DOHH2 (cell line): ENCODE data around the gene ERVK3-1.

Source experiments
- EZH2phosphoT487 ChIP-seq: fragments of 200-600 bp; sonication (generic); IDR thresholded peaks from 2 replicates; pipeline ENCODE4 v1.6.1; 2017; ENCODE audit warnings: borderline replicate concordance, mild to moderate bottlenecking, antibody characterized with exemption, low read length, moderate library complexity, mixed read lengths
- TF ChIP-seq, protein P1 (sequence below): fragments of 200-600 bp; sonication (generic); IDR thresholded peaks from one replicate; pipeline ENCODE4 v1.5.1; 2014; ENCODE audit warnings: antibody characterized with exemption, mild to moderate bottlenecking, low read depth, low read length; ENCODE audit not compliant: poor library complexity, severe bottlenecking

DNA sequence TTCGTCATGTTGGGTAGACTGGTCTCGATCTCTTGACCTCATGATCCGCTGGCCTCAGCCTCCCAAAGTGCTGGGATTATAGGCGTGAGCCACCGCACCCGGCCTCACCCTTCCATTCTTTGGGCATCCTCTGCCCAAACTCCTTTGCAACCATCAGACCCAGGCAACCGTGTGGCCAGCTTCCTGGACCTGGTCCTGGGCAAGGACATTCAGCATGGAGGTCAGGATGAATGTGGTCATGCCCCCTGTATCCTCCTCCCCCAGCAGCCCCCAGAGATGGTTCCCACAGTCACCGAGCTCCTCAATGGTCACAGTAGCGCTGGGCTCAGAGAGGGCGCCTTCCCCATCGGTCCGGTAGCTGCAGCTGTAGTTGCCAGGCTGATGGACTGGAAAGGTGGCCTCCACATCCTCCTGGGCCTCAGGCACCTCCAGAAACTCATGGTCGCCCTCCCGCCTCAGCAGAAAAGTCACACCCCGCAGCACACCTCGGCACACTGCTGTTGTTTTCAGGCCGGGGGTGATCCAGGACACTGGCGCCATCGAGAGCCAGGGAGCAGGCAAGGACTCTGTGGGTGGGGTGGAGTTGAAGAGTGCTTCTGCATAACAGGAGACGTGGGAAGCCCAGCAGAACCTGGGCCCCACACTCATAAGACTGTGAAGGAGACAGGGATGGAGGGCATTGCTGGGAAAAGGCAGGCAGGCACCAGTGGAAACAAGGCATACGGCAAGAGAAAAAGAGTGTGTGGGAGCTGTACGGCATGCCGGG is 47.0 kb downstream of the ERVK3-1 start:
- TF ChIP-seq, protein P1, sequence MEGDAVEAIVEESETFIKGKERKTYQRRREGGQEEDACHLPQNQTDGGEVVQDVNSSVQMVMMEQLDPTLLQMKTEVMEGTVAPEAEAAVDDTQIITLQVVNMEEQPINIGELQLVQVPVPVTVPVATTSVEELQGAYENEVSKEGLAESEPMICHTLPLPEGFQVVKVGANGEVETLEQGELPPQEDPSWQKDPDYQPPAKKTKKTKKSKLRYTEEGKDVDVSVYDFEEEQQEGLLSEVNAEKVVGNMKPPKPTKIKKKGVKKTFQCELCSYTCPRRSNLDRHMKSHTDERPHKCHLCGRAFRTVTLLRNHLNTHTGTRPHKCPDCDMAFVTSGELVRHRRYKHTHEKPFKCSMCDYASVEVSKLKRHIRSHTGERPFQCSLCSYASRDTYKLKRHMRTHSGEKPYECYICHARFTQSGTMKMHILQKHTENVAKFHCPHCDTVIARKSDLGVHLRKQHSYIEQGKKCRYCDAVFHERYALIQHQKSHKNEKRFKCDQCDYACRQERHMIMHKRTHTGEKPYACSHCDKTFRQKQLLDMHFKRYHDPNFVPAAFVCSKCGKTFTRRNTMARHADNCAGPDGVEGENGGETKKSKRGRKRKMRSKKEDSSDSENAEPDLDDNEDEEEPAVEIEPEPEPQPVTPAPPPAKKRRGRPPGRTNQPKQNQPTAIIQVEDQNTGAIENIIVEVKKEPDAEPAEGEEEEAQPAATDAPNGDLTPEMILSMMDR: no peak
- TF ChIP-seq EZH2phosphoT487: no peak
